Calu3 (cell line): Measurements from ENCODE around the gene SCCPDH. TPM values are rescaled to one million over a fixed set of nuclear protein-coding genes. Genes with fewer than 3 reads are reported as not detected.
A peak's percentile ranks its signal among the peaks of the same experiment; 100 is the strongest.

Experiments used
- BruUV-seq: library from RNA; stranded (reverse); fragments of 400-500 nt; replicated peaks from 2 replicates; lab custom pipeline; 2021; lab: Mats Ljungman, UMichigan
- CTCF ChIA-PET: fragments of 300-600 bp; sonication (Branson Sonifier 250); formaldehyde crosslinking; loops from one replicate; lab custom pipeline; 2022; ENCODE audit warnings: antibody characterized with exemption; lab: Charles Lee
- DNase-seq: peaks from one replicate; pipeline ENCODE4 v3.0.0; 2022
- H3K27ac Mint-ChIP-seq: one replicate; pipeline ENCODE4 v1.8.0; 2022; ENCODE audit warnings: mixed read lengths; ENCODE audit not compliant: unreplicated experiment
- H3K27me3 Mint-ChIP-seq: one replicate; pipeline ENCODE4 v1.8.0; 2022; ENCODE audit warnings: mixed read lengths; ENCODE audit not compliant: unreplicated experiment
- H3K36me3 Mint-ChIP-seq: one replicate; pipeline ENCODE4 v1.8.0; 2022; ENCODE audit warnings: mild to moderate bottlenecking, moderate library complexity, mixed read lengths; ENCODE audit not compliant: insufficient read depth, unreplicated experiment
- H3K4me1 Mint-ChIP-seq: one replicate; pipeline ENCODE4 v1.8.0; 2022; ENCODE audit warnings: mild to moderate bottlenecking, low read depth, mixed read lengths; ENCODE audit not compliant: unreplicated experiment
- H3K4me3 Mint-ChIP-seq: one replicate; pipeline ENCODE4 v1.8.0; 2022; ENCODE audit warnings: mild to moderate bottlenecking, low read depth, moderate library complexity, mixed read lengths; ENCODE audit not compliant: unreplicated experiment
- H3K9me3 Mint-ChIP-seq: one replicate; pipeline ENCODE4 v1.8.0; 2022; ENCODE audit warnings: low read depth, mixed read lengths; ENCODE audit not compliant: unreplicated experiment
- intact Hi-C: fragments of 100-400 bp; cut with micrococcal nuclease; formaldehyde crosslinking; loops from one replicate; pipeline ENCODE4 v1.10.0; 2022; ENCODE audit not compliant: unreplicated experiment
- total RNA-seq: library from RNA; stranded (reverse); gene quantifications from 2 replicates; pipeline ENCODE4 v1.2.3, GENCODE V29; 2022
- TF ChIP-seq, protein P1 (sequence below): fragments of 200-600 bp; IDR thresholded peaks from one replicate; pipeline ENCODE4 v1.8.0; 2022; ENCODE audit warnings: antibody characterized with exemption; ENCODE audit not compliant: unreplicated experiment

The SCCPDH gene
- total RNA-seq, 1 experiment from 2014 or later, result 40.0 TPM

DNA sequence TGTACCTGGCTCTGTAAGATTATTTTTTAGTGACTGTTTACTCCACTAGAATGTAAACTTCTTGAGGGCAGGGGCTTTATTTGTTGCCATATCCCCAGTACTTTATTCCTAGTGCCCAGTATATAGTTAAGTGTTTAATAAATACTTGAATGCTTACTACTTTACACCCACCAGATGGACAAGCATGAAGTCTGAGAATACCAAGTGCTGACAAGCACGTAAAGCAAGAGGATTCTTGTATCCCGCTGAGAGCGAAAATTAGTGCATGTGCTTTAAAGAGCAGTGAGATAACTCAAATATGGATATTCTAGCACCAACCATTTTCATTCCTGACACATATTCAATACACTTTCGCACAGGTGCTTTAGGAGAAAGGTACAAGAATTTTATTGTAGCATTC lies 1.5 kb upstream of the SCCPDH start:
- H3K36me3 Mint-ChIP-seq, result peaks cover 22% of the 10 kb centered on the region
- no peak for DNase-seq
- TF ChIP-seq, protein P1, sequence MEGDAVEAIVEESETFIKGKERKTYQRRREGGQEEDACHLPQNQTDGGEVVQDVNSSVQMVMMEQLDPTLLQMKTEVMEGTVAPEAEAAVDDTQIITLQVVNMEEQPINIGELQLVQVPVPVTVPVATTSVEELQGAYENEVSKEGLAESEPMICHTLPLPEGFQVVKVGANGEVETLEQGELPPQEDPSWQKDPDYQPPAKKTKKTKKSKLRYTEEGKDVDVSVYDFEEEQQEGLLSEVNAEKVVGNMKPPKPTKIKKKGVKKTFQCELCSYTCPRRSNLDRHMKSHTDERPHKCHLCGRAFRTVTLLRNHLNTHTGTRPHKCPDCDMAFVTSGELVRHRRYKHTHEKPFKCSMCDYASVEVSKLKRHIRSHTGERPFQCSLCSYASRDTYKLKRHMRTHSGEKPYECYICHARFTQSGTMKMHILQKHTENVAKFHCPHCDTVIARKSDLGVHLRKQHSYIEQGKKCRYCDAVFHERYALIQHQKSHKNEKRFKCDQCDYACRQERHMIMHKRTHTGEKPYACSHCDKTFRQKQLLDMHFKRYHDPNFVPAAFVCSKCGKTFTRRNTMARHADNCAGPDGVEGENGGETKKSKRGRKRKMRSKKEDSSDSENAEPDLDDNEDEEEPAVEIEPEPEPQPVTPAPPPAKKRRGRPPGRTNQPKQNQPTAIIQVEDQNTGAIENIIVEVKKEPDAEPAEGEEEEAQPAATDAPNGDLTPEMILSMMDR, result no peak
- peaks cover 17% of the 10 kb centered on the region for H3K4me1 Mint-ChIP-seq
- CTCF ChIA-PET, result no interaction called here
- intact Hi-C loops, result no loop called here
- no peak overlapping the region for H3K4me3 Mint-ChIP-seq
- BruUV-seq, result no TSS peak
- H3K9me3 Mint-ChIP-seq, result peaks cover 9% of the 10 kb centered on the region
- H3K27ac Mint-ChIP-seq, result no peak overlapping the region
- H3K27me3 Mint-ChIP-seq, result peaks cover 1% of the 10 kb centered on the region

DNA sequence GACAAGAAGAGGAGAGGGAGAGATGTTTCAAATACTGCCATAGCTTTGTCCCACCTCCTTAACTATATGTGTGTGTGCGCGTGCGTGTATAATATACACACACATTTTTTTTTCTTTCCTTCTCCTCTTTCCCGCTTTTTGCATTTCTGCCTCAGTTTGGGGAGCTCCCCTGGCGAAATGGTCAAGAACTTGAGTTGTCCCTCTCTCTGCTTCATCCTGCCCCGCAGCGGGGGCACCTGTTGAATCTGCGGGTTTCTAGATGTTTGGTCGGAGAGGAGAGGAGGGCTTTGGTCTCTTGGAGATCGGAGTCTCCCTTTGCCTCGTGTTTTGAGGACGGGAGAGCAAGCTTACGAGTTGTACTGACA lies 504 bp downstream of the SCCPDH start:
- CTCF ChIA-PET, result no interaction called here
- BruUV-seq, result no TSS peak
- Mint-ChIP-seq H3K4me1 (peaks cover 37% of the 10 kb centered on the region), H3K9me3 (peaks cover 9% of the 10 kb centered on the region), H3K27me3 (no peaks in the 10 kb centered on the region), H3K4me3 (peak overlapping the region; percentile 77), H3K27ac (peak overlapping the region; percentile 22), H3K36me3 (peaks cover 22% of the 10 kb centered on the region)
- DNase-seq, result peak; percentile 32
- TF ChIP-seq, protein P1, result no peak
- intact Hi-C loops, result no loop called here

DNA sequence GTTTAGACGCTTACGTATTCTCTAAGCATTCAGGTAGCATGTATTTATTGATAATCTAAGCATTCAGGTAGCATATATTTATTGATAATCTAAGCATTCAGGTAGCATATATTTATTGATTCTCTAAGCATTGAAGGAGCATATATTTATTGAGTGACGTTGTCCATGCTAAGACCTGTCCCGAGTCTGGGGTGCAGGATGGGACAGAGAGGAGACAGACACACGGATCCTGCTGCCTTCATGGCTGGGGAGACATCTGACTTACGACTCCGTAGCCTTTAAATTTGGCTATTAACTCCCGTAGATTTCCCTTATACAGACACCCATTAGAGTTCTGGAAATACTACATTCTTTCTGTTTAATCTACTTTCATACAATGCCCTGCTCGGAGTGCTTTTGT lies 982 bp downstream of the SCCPDH start:
- Mint-ChIP-seq H3K36me3 (peaks cover 22% of the 10 kb centered on the region), H3K27ac (peak overlapping the region; percentile 22), H3K4me3 (peak overlapping the region; percentile 77), H3K9me3 (peaks cover 9% of the 10 kb centered on the region), H3K27me3 (no peaks in the 10 kb centered on the region), H3K4me1 (peaks cover 42% of the 10 kb centered on the region)
- TF ChIP-seq, protein P1, result no peak
- DNase-seq, result no peak
- CTCF ChIA-PET, result no interaction called here
- intact Hi-C loops, result no loop called here
- BruUV-seq, result TSS peak; percentile 26

DNA sequence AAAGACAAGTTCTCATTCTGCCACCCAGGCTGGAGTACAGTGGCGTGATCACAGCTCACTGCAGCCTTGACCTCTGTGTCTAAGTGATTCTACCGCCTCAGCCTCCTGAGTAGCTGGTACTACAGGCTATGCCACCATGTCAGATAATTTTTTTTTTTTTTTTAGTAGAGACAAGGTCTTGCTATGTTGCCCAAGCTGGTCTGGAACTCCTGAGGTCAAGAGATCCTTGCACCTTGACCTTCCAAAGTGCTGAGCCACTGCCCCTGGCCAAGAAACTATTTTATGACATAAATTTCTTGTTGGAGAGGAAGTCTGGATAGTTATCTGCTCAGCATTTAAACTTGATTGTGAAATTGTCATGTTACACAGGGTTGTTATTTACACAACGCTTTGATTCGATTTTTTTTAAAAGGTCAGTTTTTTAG lies 2.1 kb downstream of the SCCPDH start:
- Mint-ChIP-seq H3K4me1 (peaks cover 45% of the 10 kb centered on the region), H3K36me3 (peaks cover 22% of the 10 kb centered on the region), H3K27ac (no peak overlapping the region), H3K27me3 (no peaks in the 10 kb centered on the region), H3K4me3 (no peak overlapping the region), H3K9me3 (peaks cover 4% of the 10 kb centered on the region)
- CTCF ChIA-PET, result interaction anchor here (0.8 kb wide), 1 partner anchor 159 kb away, joined by 3 read pairs; no protein-coding TSS in a partner anchor
- intact Hi-C loops, result no loop called here
- BruUV-seq, result no TSS peak
- TF ChIP-seq, protein P1, result no peak
- DNase-seq, result no peak
